ENCODE measurements around the gene CDKN1C. TPM values are rescaled to one million over a fixed set of nuclear protein-coding genes. Genes with fewer than 3 reads are reported as not detected.
"Not testable (repeated sequence)": the region's sequence is repeated elsewhere in the genome, so short reads cannot be mapped to it uniquely, and the experiment has no call there.

CDKN1C gene
- total and polyA plus RNA-seq, 5 donors from 2014 or later = 1.1 to 4.1 (median 1.2) TPM

- Histone ChIP-seq H3K27ac (ENCODE audit: insufficient read depth, low read length, poor library complexity, severe bottlenecking) (no peak overlapping the region), H3K27me3 (ENCODE audit: control insufficient read depth, insufficient read depth, low read length) (no peaks in the 10 kb centered on the region), H3K4me3 (ENCODE audit: low read depth, low read length) (no peak overlapping the region), H3K4me1 (ENCODE audit: control insufficient read depth, insufficient read depth, low read length, poor library complexity, severe bottlenecking) (peaks cover 5% of the 10 kb centered on the region), H3K9me3 (ENCODE audit: control insufficient read depth in 2 of 2, low read length in 2 of 2) (no peaks in the 10 kb centered on the region), H3K36me3 (ENCODE audit: control insufficient read depth, insufficient read depth, low read length) (no peaks in the 10 kb centered on the region)
- no peak overlapping the region for H3K27ac Mint-ChIP-seq
- peaks cover 20% of the 10 kb centered on the region for H3K36me3 Mint-ChIP-seq
- H3K9me3 Mint-ChIP-seq = peaks cover 0 to 4% (median 1%) of the 10 kb centered on the region in 7 donors
- ATAC-seq (ENCODE audit: low read depth in 2 of 2) = no peak
- H3K4me1 Mint-ChIP-seq = peaks cover 0 to 26% (median 5%) of the 10 kb centered on the region in 4 donors
- H3K4me3 Mint-ChIP-seq = no peak overlapping the region
- no peak for DNase-seq
- H3K27me3 Mint-ChIP-seq = no peaks in the 10 kb centered on the region
Measured at GRCh38 chr11:2909133-2909902, 23.7 kb upstream of the CDKN1C start.

- Histone ChIP-seq H3K36me3 (ENCODE audit: control insufficient read depth, insufficient read depth, low read length) (no peaks in the 10 kb centered on the region), H3K9me3 (ENCODE audit: control insufficient read depth in 2 of 2, low read length in 2 of 2) (no peaks in the 10 kb centered on the region), H3K27ac (ENCODE audit: insufficient read depth, low read length, poor library complexity, severe bottlenecking) (no peak overlapping the region), H3K27me3 (ENCODE audit: control insufficient read depth, insufficient read depth, low read length) (no peaks in the 10 kb centered on the region), H3K4me1 (ENCODE audit: control insufficient read depth, insufficient read depth, low read length, poor library complexity, severe bottlenecking) (peaks cover 5% of the 10 kb centered on the region), H3K4me3 (ENCODE audit: low read depth, low read length) (no peak overlapping the region)
- Mint-ChIP-seq H3K4me1 (peaks cover 0 to 23% (median 8%) of the 10 kb centered on the region in 4 donors), H3K36me3 (peaks cover 21% of the 10 kb centered on the region), H3K4me3 (no peak overlapping the region), H3K9me3 (peaks cover 0 to 4% (median 1%) of the 10 kb centered on the region in 7 donors), H3K27ac (no peak overlapping the region), H3K27me3 (no peaks in the 10 kb centered on the region)
- DNase-seq = no peak
- no peak for ATAC-seq (ENCODE audit: low read depth in 2 of 2)
Measured at GRCh38 chr11:2908130-2908529, 22.6 kb upstream of the CDKN1C start.

DNA sequence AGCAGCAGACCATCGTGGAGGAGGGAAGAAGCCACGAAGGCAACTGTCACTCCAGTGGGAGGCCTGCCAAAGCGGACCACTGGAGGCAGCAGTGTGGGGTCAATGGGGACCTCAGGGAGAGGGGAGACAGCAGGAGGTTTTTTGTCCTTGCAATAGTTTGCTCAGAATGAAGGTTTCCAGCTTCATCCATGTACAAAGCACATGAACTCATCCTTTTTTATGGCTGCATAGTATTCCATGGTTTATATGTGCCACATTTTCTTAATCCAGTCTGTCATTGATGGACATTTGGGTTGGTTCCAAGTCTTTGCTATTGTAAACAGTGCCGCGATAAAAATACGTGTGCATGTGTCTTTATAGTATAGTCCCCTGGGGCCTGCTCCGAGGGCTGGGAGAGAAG is 19.7 kb upstream of the CDKN1C start:
- not testable (repeated sequence) for H3K27ac Mint-ChIP-seq; H3K9me3 ChIP-seq (ENCODE audit: control insufficient read depth in 2 of 2, low read length in 2 of 2); H3K27ac ChIP-seq (ENCODE audit: insufficient read depth, low read length, poor library complexity, severe bottlenecking); H3K36me3 ChIP-seq (ENCODE audit: control insufficient read depth, insufficient read depth, low read length); H3K27me3 ChIP-seq (ENCODE audit: control insufficient read depth, insufficient read depth, low read length); ATAC-seq (ENCODE audit: low read depth in 2 of 2); H3K27me3 Mint-ChIP-seq; H3K9me3 Mint-ChIP-seq; DNase-seq; H3K4me3 ChIP-seq (ENCODE audit: low read depth, low read length)
- H3K36me3 Mint-ChIP-seq = peaks cover 21% of the 10 kb centered on the region
- H3K4me1 ChIP-seq (ENCODE audit: control insufficient read depth, insufficient read depth, low read length, poor library complexity, severe bottlenecking) = peaks cover 19% of the 10 kb centered on the region
- H3K4me1 Mint-ChIP-seq = peaks cover 0 to 37% (median 8%) of the 10 kb centered on the region in 4 donors
- peak overlapping the region in 1 of 4 donors; percentile 65 for H3K4me3 Mint-ChIP-seq

GRCh38 chr11:2904153-2905052 is 18.8 kb upstream of the CDKN1C start:
- Histone ChIP-seq H3K27me3 (ENCODE audit: control insufficient read depth, insufficient read depth, low read length) (no peaks in the 10 kb centered on the region), H3K4me3 (ENCODE audit: low read depth, low read length) (no peak overlapping the region), H3K36me3 (ENCODE audit: control insufficient read depth, insufficient read depth, low read length) (no peaks in the 10 kb centered on the region), H3K4me1 (ENCODE audit: control insufficient read depth, insufficient read depth, low read length, poor library complexity, severe bottlenecking) (peaks cover 24% of the 10 kb centered on the region), H3K9me3 (ENCODE audit: control insufficient read depth in 2 of 2, low read length in 2 of 2) (no peaks in the 10 kb centered on the region), H3K27ac (ENCODE audit: insufficient read depth, low read length, poor library complexity, severe bottlenecking) (no peak overlapping the region)
- Mint-ChIP-seq H3K4me1 (peaks cover 0 to 44% (median 12%) of the 10 kb centered on the region in 4 donors), H3K9me3 (peaks cover 0 to 4% (median 1%) of the 10 kb centered on the region in 7 donors), H3K27me3 (no peaks in the 10 kb centered on the region), H3K27ac (peak overlapping the region in 1 of 3 donors; percentile 81), H3K36me3 (peaks cover 21% of the 10 kb centered on the region), H3K4me3 (peak overlapping the region in 2 of 4 donors; percentile 10 to 76)
- no peak for DNase-seq
- ATAC-seq (ENCODE audit: low read depth in 2 of 2) = no peak

DNA sequence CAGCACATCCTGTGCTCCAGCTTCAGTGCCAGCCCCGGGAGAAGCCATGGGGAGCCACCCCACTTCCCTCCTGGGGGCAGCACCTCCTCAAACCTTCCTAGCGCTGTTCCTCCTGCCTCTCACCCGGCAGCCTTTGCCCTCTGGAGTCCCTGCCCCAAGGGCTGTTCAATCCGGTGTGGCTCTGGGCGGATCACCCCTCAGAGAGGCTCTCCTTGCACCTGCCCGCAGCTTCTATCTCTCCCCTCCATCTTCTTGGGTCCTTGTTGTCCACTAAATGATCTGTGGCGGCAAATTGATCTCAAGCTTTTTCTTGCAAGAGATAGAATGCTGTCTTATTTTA is 18.1 kb upstream of the CDKN1C start:
- peaks cover 0 to 52% (median 18%) of the 10 kb centered on the region in 4 donors for H3K4me1 Mint-ChIP-seq
- no peaks in the 10 kb centered on the region for H3K27me3 ChIP-seq (ENCODE audit: control insufficient read depth, insufficient read depth, low read length)
- ATAC-seq (ENCODE audit: low read depth in 2 of 2) (no peak), DNase-seq (no peak)
- no peaks in the 10 kb centered on the region for H3K27me3 Mint-ChIP-seq
- no peaks in the 10 kb centered on the region for H3K9me3 ChIP-seq (ENCODE audit: control insufficient read depth in 2 of 2, low read length in 2 of 2)
- H3K9me3 Mint-ChIP-seq = peaks cover 0 to 4% (median 1%) of the 10 kb centered on the region in 7 donors
- H3K4me3 ChIP-seq (ENCODE audit: low read depth, low read length) = no peak overlapping the region
- no peaks in the 10 kb centered on the region for H3K36me3 ChIP-seq (ENCODE audit: control insufficient read depth, insufficient read depth, low read length)
- peak overlapping the region; percentile 70 to 86 (median 75) for H3K4me3 Mint-ChIP-seq
- peaks cover 21% of the 10 kb centered on the region for H3K36me3 Mint-ChIP-seq
- peaks cover 32% of the 10 kb centered on the region for H3K4me1 ChIP-seq (ENCODE audit: control insufficient read depth, insufficient read depth, low read length, poor library complexity, severe bottlenecking)
- no peak overlapping the region for H3K27ac ChIP-seq (ENCODE audit: insufficient read depth, low read length, poor library complexity, severe bottlenecking)
- peak overlapping the region; percentile 78 to 83 (median 79) for H3K27ac Mint-ChIP-seq

DNA sequence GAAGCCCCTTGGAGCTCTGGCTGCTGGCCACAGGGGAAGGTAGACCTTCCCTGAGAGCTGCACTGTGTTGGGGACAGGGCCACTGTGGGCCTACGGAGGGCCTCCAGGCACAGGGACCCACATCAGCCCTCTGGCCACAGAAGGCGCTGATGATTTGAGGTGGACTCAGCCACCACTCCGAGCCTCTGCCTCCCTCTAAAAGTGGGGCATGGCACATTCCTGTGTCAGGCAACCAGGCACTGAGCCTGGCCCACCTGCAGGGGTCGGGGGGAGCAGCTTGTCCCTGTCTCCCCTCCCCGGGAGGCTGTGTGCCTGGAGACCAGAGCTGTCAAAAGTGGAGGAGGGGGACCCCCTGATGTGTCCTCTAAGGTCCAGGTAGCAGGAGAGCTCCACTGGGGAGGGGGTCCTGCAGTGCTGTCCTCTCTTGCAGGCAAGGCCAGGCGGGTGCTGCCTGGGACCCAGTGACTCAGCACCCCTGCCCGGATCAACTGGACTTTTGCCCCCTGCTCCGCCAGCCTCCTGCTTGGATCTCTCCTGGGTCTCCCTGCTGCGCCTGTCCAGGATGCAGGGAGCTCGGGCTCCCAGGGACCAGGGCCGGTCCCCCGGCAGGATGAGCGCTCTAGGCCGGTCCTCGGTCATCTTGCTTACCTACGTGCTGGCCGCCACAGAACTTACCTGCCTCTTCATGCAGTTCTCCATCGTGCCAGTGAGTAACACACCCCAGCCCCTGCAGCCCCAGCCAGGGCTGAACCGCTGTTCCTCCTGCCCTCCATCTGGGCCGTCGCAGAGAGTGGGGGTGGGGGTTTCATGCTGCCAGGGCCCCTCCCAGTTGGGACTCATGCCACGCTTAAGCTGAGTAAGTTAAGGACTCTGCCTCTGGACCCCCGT is 17.5 kb upstream of the CDKN1C start:
- Histone ChIP-seq H3K4me1 (ENCODE audit: control insufficient read depth, insufficient read depth, low read length, poor library complexity, severe bottlenecking) (peaks cover 38% of the 10 kb centered on the region), H3K27ac (ENCODE audit: insufficient read depth, low read length, poor library complexity, severe bottlenecking) (peak overlapping the region; percentile 65), H3K9me3 (ENCODE audit: control insufficient read depth in 2 of 2, low read length in 2 of 2) (no peaks in the 10 kb centered on the region), H3K36me3 (ENCODE audit: control insufficient read depth, insufficient read depth, low read length) (no peaks in the 10 kb centered on the region), H3K4me3 (ENCODE audit: low read depth, low read length) (peak overlapping the region; percentile 51), H3K27me3 (ENCODE audit: control insufficient read depth, insufficient read depth, low read length) (no peaks in the 10 kb centered on the region)
- peak overlapping the region; percentile 78 to 83 (median 79) for H3K27ac Mint-ChIP-seq
- peak overlapping the region; percentile 78 to 90 (median 84) for H3K4me3 Mint-ChIP-seq
- ATAC-seq (ENCODE audit: low read depth in 2 of 2) (no peak), DNase-seq (no peak)
- peaks cover 0 to 58% (median 22%) of the 10 kb centered on the region in 4 donors for H3K4me1 Mint-ChIP-seq
- peaks cover 0 to 4% (median 1%) of the 10 kb centered on the region in 7 donors for H3K9me3 Mint-ChIP-seq
- peaks cover 21% of the 10 kb centered on the region for H3K36me3 Mint-ChIP-seq
- no peaks in the 10 kb centered on the region for H3K27me3 Mint-ChIP-seq

Measured in CD4-positive, CD25-positive, alpha-beta regulatory T cell (primary cell).